Measurements from ENCODE around the gene PHAF1. TPM values are rescaled to one million over a fixed set of nuclear protein-coding genes. Genes with fewer than 3 reads are reported as not detected.
A peak's percentile ranks its signal among the peaks of the same experiment; 100 is the strongest.

PHAF1 gene
- total and polyA plus RNA-seq, 2 of the 13 experiments (the other 11 are each of a cell fraction or from before 2014, with no cell fraction given), result 48.3 to 174 TPM

DNA sequence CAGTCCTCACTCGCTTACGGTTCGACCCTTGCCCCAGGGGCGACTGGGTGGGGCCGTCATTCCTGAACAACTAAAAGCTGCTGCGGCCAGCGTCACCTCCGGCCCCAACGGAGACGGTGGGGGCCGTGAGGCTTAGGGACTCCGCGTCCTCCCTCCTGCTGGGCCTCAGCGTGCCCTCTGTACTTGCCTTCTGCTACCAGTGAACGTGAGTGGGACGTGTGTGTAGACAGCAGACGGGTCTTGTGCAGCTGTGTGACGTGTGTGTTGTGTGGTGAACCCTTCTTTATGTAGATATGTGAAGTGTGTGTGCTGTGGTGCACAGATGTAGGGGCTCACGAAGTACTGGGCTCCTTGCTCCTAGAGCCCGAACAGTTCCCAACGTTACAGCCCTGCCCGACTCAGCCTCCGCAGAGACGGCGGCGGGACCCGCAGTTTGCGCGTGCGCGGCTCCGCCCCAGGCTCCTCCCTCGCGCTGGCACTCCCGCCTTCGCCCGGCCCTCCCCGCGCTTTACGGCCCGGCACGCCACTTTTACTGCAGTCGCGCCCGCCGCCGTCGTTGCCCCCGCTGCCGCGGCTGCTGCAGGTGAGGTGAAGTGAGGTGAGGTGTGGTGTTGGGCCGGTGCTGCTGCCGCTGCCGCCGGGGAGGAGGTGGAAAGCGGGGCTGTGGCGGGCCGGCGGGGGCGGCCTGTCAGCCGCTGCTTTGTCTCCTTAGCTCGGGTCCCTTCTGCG lies at the start of gene PHAF1 (continued):
- TF ChIP-seq ZNF329 (CRISPR knock-in tag; IDR thresholded peaks at IDR 0.05; ENCODE audit: low read depth) (no peak; the same call in 1 of the 2 replicates), ZNF34 (CRISPR knock-in tag; IDR thresholded peaks at IDR 0.05; ENCODE audit: borderline replicate concordance) (no peak), CAMTA2 (CRISPR knock-in tag; IDR thresholded peaks at IDR 0.05; ENCODE audit: borderline replicate concordance) (peak; percentile 91; the same call in 1 of the 2 replicates), GATAD2A (CRISPR knock-in tag; IDR thresholded peaks at IDR 0.05) (peak; percentile 63; the same call in 1 of the 2 replicates), PHB2 (IDR thresholded peaks at IDR 0.05; ENCODE audit: partially characterized antibody) (no peak), ZNF431 (CRISPR knock-in tag; IDR thresholded peaks at IDR 0.05; ENCODE audit: borderline replicate concordance, low read depth) (peak; percentile 85), GFI1 (CRISPR knock-in tag; IDR thresholded peaks at IDR 0.05; ENCODE audit: borderline replicate concordance) (peak; percentile 71), TEAD3 (CRISPR knock-in tag; optimal IDR thresholded peaks at IDR 0.05; ENCODE audit: borderline replicate concordance) (peak; percentile 26), KLF6 (CRISPR knock-in tag; IDR thresholded peaks at IDR 0.05) (peak; percentile 95), HIVEP1 (CRISPR knock-in tag; IDR thresholded peaks at IDR 0.05) (peak; percentile 64), NR2F2 (IDR thresholded peaks at IDR 0.05; ENCODE audit: borderline replicate concordance, low read depth) (peak; percentile 72; the same call in 1 of the 2 replicates), ZNF564 (CRISPR knock-in tag; IDR thresholded peaks at IDR 0.05) (peak; percentile 92), ZBTB20 (CRISPR knock-in tag; IDR thresholded peaks at IDR 0.05; ENCODE audit: borderline replicate concordance, low read depth) (peak; percentile 55; the same call in 1 of the 2 replicates), TBL1XR1 (IDR thresholded peaks at IDR 0.05; ENCODE audit: borderline replicate concordance, low read length, partially characterized antibody) (no peak), RXRA (CRISPR knock-in tag; IDR thresholded peaks at IDR 0.05) (peak; percentile 98), HNF4A (CRISPR knock-in tag; IDR thresholded peaks at IDR 0.05) (peak; percentile 79), RNF2 (conservative IDR thresholded peaks at IDR 0.05; ENCODE audit: low read depth) (no peak; the same call in 1 of the 2 replicates), RBM39 (IDR thresholded peaks at IDR 0.05; ENCODE audit: low read depth, low read length, poor library complexity, severe bottlenecking) (no peak), MZF1 (CRISPR knock-in tag; IDR thresholded peaks at IDR 0.05; ENCODE audit: borderline replicate concordance) (peak; percentile 76; the same call in 1 of the 2 replicates), JDP2 (CRISPR knock-in tag; IDR thresholded peaks at IDR 0.05; ENCODE audit: borderline replicate concordance) (no peak; the same call in 1 of the 2 replicates), NR2C2 (CRISPR knock-in tag; IDR thresholded peaks at IDR 0.05; ENCODE audit: borderline replicate concordance) (peak; percentile 59), ZNF20 (CRISPR knock-in tag; IDR thresholded peaks at IDR 0.05) (no peak), SRSF4 (IDR thresholded peaks at IDR 0.05; ENCODE audit: low read depth, low read length, poor library complexity, severe bottlenecking) (peak; percentile 52), PHF8 (CRISPR knock-in tag; IDR thresholded peaks at IDR 0.05) (peak; percentile 97), PAF1 (CRISPR knock-in tag; IDR thresholded peaks at IDR 0.05) (peak; percentile 57; the same call in 1 of the 2 replicates)
- TF ChIP-seq, protein P1, sequence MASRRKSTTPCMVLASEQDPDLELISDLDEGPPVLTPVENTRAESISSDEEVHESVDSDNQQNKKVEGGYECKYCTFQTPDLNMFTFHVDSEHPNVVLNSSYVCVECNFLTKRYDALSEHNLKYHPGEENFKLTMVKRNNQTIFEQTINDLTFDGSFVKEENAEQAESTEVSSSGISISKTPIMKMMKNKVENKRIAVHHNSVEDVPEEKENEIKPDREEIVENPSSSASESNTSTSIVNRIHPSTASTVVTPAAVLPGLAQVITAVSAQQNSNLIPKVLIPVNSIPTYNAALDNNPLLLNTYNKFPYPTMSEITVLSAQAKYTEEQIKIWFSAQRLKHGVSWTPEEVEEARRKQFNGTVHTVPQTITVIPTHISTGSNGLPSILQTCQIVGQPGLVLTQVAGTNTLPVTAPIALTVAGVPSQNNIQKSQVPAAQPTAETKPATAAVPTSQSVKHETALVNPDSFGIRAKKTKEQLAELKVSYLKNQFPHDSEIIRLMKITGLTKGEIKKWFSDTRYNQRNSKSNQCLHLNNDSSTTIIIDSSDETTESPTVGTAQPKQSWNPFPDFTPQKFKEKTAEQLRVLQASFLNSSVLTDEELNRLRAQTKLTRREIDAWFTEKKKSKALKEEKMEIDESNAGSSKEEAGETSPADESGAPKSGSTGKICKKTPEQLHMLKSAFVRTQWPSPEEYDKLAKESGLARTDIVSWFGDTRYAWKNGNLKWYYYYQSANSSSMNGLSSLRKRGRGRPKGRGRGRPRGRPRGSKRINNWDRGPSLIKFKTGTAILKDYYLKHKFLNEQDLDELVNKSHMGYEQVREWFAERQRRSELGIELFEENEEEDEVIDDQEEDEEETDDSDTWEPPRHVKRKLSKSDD (CRISPR knock-in tag; IDR thresholded peaks at IDR 0.05; ENCODE audit: low read depth), result peak; percentile 88
- TF ChIP-seq, protein P2, sequence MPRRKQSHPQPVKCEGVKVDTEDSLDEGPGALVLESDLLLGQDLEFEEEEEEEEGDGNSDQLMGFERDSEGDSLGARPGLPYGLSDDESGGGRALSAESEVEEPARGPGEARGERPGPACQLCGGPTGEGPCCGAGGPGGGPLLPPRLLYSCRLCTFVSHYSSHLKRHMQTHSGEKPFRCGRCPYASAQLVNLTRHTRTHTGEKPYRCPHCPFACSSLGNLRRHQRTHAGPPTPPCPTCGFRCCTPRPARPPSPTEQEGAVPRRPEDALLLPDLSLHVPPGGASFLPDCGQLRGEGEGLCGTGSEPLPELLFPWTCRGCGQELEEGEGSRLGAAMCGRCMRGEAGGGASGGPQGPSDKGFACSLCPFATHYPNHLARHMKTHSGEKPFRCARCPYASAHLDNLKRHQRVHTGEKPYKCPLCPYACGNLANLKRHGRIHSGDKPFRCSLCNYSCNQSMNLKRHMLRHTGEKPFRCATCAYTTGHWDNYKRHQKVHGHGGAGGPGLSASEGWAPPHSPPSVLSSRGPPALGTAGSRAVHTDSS (CRISPR knock-in tag; conservative IDR thresholded peaks at IDR 0.05), result 0 out of 2 replicates have a peak, but pooled peaks have one; percentile 28

Measured in HepG2 (cell line).